Measurements from ENCODE around the gene RFX3. TPM values are rescaled to one million over a fixed set of nuclear protein-coding genes. Genes with fewer than 3 reads are reported as not detected.

The RFX3 gene
- total and polyA plus RNA-seq, 2 donors (not counting 3 experiments of a cell fraction or from before 2014, with no cell fraction given) = 4.8 to 10.5 TPM

DNA sequence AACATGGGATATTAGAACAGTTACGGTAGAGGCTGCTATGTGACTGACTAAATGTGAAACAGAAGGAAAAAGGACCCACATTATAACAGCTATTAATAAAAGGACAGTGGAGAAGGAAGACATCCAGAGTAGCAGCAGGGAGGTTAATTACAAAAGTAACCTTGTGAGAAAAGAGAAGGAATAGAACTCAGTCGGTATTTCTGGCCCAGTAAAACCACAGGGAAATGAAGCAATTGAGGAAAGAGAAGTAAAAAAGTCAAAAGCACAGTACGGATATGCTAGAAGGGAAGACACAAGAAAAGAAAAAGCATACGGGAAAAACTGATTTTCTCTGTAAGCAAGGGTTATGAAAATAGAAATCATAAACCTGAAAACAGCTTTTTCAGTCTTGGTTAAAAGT is 164.7 kb downstream of the RFX3 start:
- H3K4me2 ChIP-seq (ENCODE audit: insufficient read depth, low read length) = no peak overlapping the region

More for the DNA sequence above, 164.7 kb downstream of the RFX3 start:
- CTCF ChIA-PET = interaction anchor here (1.2 to 1.5 kb wide), 3 partner anchors 21 to 120 kb away, joined by 3 to 5 read pairs (median 3); no protein-coding TSS in a partner anchor
- intact Hi-C loops (cut with micrococcal nuclease) (loop anchor here (10.0 kb wide), 1 partner anchor 56 kb away; no protein-coding TSS in a partner anchor), dilution Hi-C loops (cut with MboI; ENCODE audit: extremely low pct_ligation_motif_present, low sequenced_read_pairs) (no loop called here)
- H3K4me3 ChIP-seq (replicated peaks in 1 of 3; ENCODE audit: insufficient read depth in 1 of 3, low read depth in 1 of 3, low read length in 3 of 3) = no peak overlapping the region
- H3K9ac ChIP-seq (replicated peaks; ENCODE audit: extremely low read depth, insufficient read depth, low read length) = no peak overlapping the region
- no peak for DNase-seq (ENCODE audit: low read depth, low spot score)
- no peak for FAIRE-seq
- no peak overlapping the region for H2AFZ ChIP-seq (ENCODE audit: low read depth, low read length)
- no peak overlapping the region for H3K27ac ChIP-seq (ENCODE audit: insufficient read depth, low read depth, low read length)
- POLR2A ChIA-PET = no interaction called here
- H3K27me3 ChIP-seq (ENCODE audit: control insufficient read depth in 2 of 2, insufficient read depth in 2 of 2, low read length in 2 of 2) = no peaks in the 10 kb centered on the region
- H4K20me1 ChIP-seq (replicated peaks; ENCODE audit: control insufficient read depth, extremely low read depth, insufficient read depth, low read length) = no peaks in the 10 kb centered on the region
- no peaks in the 10 kb centered on the region for H3K79me2 ChIP-seq (ENCODE audit: control insufficient read depth, insufficient read depth, low read length)
- H3K4me1 ChIP-seq (ENCODE audit: control insufficient read depth, extremely low read depth, insufficient read depth, low read length) = no peaks in the 10 kb centered on the region
- no peaks in the 10 kb centered on the region for H3K9me3 ChIP-seq (replicated peaks; ENCODE audit: control insufficient read depth, insufficient read depth, low read length)
- TF ChIP-seq POLR2AphosphoS5 (IDR thresholded peaks at IDR 0.05; ENCODE audit: insufficient read depth, low read depth, low read length) = no peak
- no peak for TF ChIP-seq MAX (IDR thresholded peaks at IDR 0.05; ENCODE audit: insufficient read depth, insufficient read length)
- no peak for TF ChIP-seq EZH2 (IDR thresholded peaks at IDR 0.05; ENCODE audit: borderline replicate concordance, low read depth, low read length, severe bottlenecking)
- no peak for TF ChIP-seq FOS (IDR thresholded peaks at IDR 0.05; ENCODE audit: borderline replicate concordance, insufficient read depth, low read length)
- no peak for TF ChIP-seq JUN (IDR thresholded peaks at IDR 0.05; ENCODE audit: borderline replicate concordance, insufficient read depth, insufficient read length, low read depth)
- TF ChIP-seq MYC (IDR thresholded peaks at IDR 0.05; ENCODE audit: low read depth, low read length) = no peak
- no peak for TF ChIP-seq POLR2A (IDR thresholded peaks at IDR 0.05; ENCODE audit: low read depth, low read length)
- no peak for TF ChIP-seq CTCF (IDR thresholded peaks at IDR 0.05; ENCODE audit: extremely low read depth in 1 of 2, insufficient read depth in 1 of 2, low read depth in 1 of 2, low read length in 2 of 2)
- TF ChIP-seq GATA2 (IDR thresholded peaks at IDR 0.05; ENCODE audit: insufficient read depth, insufficient read length, low read depth, low read length) = no peak
- H3K36me3 ChIP-seq (ENCODE audit: control insufficient read depth in 2 of 2, extremely low read depth in 1 of 2, insufficient read depth in 2 of 2, low read length in 2 of 2) = no peaks in the 10 kb centered on the region
- no TSS peak for BruUV-seq (replicated peaks)
- H3K9me1 ChIP-seq (replicated peaks; ENCODE audit: control insufficient read depth, extremely low read depth, insufficient read depth, low read length) = no peaks in the 10 kb centered on the region
